Endothelial cell of umbilical vein (primary cell): ENCODE measurements around the gene PRKAR2B. TPM values are rescaled to one million over a fixed set of nuclear protein-coding genes. Genes with fewer than 3 reads are reported as not detected.

ENCODE experiments used
- BruUV-seq: library from RNA; stranded (reverse); fragments of 400-500 nt; replicated peaks from 2 replicates; lab custom pipeline; 2021; lab: Mats Ljungman, UMichigan
- CTCF ChIA-PET: fragments of 300-600, 350-600 bp; sonication (Branson Sonifier 250); formaldehyde crosslinking; loops from one replicate; lab custom pipeline; 2021; ENCODE audit warnings: antibody characterized with exemption, inconsistent platforms; lab: Charles Lee
- POLR2A ChIA-PET: fragments of 300-600, 350-600 bp; sonication (Branson Sonifier 250); formaldehyde crosslinking; loops from one replicate; lab custom pipeline; 2021; ENCODE audit warnings: antibody characterized with exemption, inconsistent platforms; lab: Charles Lee
- DNase-seq: peaks from one replicate; pipeline ENCODE4 v3.0.0-alpha.2; 2011; ENCODE audit warnings: low read depth, low spot score
- FAIRE-seq: peaks from 2 replicates; lab custom pipeline; 2011; peaks lifted over from hg19 to GRCh38; lab: Jason Lieb, UNC
- H2AFZ ChIP-seq: 2 replicates; pipeline ENCODE4 v1.6.0; 2012; ENCODE audit warnings: low read depth, low read length, control low read depth, inconsistent platforms
- H3K27ac ChIP-seq: 2 replicates; pipeline ENCODE4 v1.5.1; 2011; ENCODE audit warnings: low read depth, mild to moderate bottlenecking, control low read depth, low read length, moderate library complexity; ENCODE audit not compliant: insufficient read depth
- H3K27me3 ChIP-seq, 2 experiments: 2 replicates each; pipeline versions ENCODE4 v1.6.0 to v1.6.1; 2011; ENCODE audit warnings: low read length in 2 of 2, mixed read lengths in 1 of 2; ENCODE audit not compliant: control insufficient read depth in 2 of 2, insufficient read depth in 2 of 2
- H3K36me3 ChIP-seq, 2 experiments: 2 replicates in 1 of 2; 3 replicates in 1 of 2; pipeline ENCODE4 v1.5.1; 2011; ENCODE audit warnings: low read length in 2 of 2, mild to moderate bottlenecking in 1 of 2, moderate library complexity in 1 of 2; ENCODE audit not compliant: control insufficient read depth in 2 of 2, insufficient read depth in 2 of 2; ENCODE audit errors: extremely low read depth in 1 of 2
- H3K4me1 ChIP-seq: 3 replicates; pipeline ENCODE4 v1.5.1; 2011; ENCODE audit warnings: mild to moderate bottlenecking, low read length; ENCODE audit not compliant: control insufficient read depth, insufficient read depth; ENCODE audit errors: extremely low read depth
- H3K4me2 ChIP-seq: 2 replicates; pipeline ENCODE4 v1.6.1; 2011; ENCODE audit warnings: low read length, control low read depth, mixed read lengths; ENCODE audit not compliant: insufficient read depth
- H3K4me3 ChIP-seq, 3 experiments: fragments of 200-600 bp in 1 of 3; sonication (generic), shearing (Covaris generic) in 1 of 3; replicated peaks in 1 of 3; 2 replicates each; pipeline ENCODE4 v1.5.1; 2011 to 2016; ENCODE audit warnings: control low read depth in 3 of 3, low read length in 3 of 3, mild to moderate bottlenecking in 2 of 3, inconsistent platforms in 1 of 3, low read depth in 1 of 3, moderate library complexity in 1 of 3; ENCODE audit not compliant: insufficient read depth in 1 of 3
- H3K79me2 ChIP-seq: 2 replicates; pipeline ENCODE4 v1.6.0; 2012; ENCODE audit warnings: low read length, inconsistent platforms; ENCODE audit not compliant: control insufficient read depth, insufficient read depth
- H3K9ac ChIP-seq: replicated peaks from 2 replicates; pipeline ENCODE3; 2011; ENCODE audit warnings: low read length, control low read depth; ENCODE audit not compliant: insufficient read depth; ENCODE audit errors: extremely low read depth
- H3K9me1 ChIP-seq: replicated peaks from 3 replicates; pipeline ENCODE4 v1.6.0; 2011; ENCODE audit warnings: mild to moderate bottlenecking, low read length; ENCODE audit not compliant: control insufficient read depth, insufficient read depth; ENCODE audit errors: extremely low read depth
- H3K9me3 ChIP-seq: replicated peaks from 2 replicates; pipeline ENCODE4 v1.5.1; 2012; ENCODE audit warnings: low read length, inconsistent platforms; ENCODE audit not compliant: control insufficient read depth, insufficient read depth
- H4K20me1 ChIP-seq: replicated peaks from 2 replicates; pipeline ENCODE3; 2011; ENCODE audit warnings: mild to moderate bottlenecking, low read length; ENCODE audit not compliant: control insufficient read depth, insufficient read depth; ENCODE audit errors: extremely low read depth
- EZH2 ChIP-seq: IDR thresholded peaks from 2 replicates; pipeline ENCODE4 v1.6.1; 2012; ENCODE audit warnings: borderline replicate concordance, low read depth, mild to moderate bottlenecking, moderate library complexity, low read length, inconsistent platforms; ENCODE audit not compliant: severe bottlenecking
- FOS ChIP-seq: IDR thresholded peaks from 2 replicates; pipeline ENCODE4 v1.6.1; 2011; ENCODE audit warnings: mild to moderate bottlenecking, low read length, moderate library complexity, borderline replicate concordance; ENCODE audit not compliant: insufficient read depth
- GATA2 ChIP-seq: IDR thresholded peaks from 2 replicates; pipeline ENCODE4 v1.7.0; 2011; ENCODE audit warnings: low read depth, mild to moderate bottlenecking, moderate library complexity, mixed read lengths, low read length; ENCODE audit not compliant: insufficient read length, insufficient read depth
- JUN ChIP-seq: IDR thresholded peaks from 2 replicates; pipeline ENCODE4 v1.6.1; 2011; ENCODE audit warnings: borderline replicate concordance, low read depth; ENCODE audit not compliant: insufficient read length, insufficient read depth
- MYC ChIP-seq: IDR thresholded peaks from one replicate; pipeline ENCODE4 v1.6.1; 2011; ENCODE audit warnings: mild to moderate bottlenecking, low read depth, low read length
- POLR2A ChIP-seq: IDR thresholded peaks from 2 replicates; pipeline ENCODE4 v1.6.1; 2012; ENCODE audit warnings: low read depth, mild to moderate bottlenecking, control low read depth, low read length
- POLR2AphosphoS5 ChIP-seq: IDR thresholded peaks from 2 replicates; pipeline ENCODE4 v1.6.1; 2012; ENCODE audit warnings: low read depth, mild to moderate bottlenecking, control low read depth, low read length, moderate library complexity; ENCODE audit not compliant: insufficient read depth
- dilution Hi-C: fragments of 300-500 bp; cut with MboI; formaldehyde crosslinking; loops from one replicate; pipeline ENCODE4 v1.15.0; 2019; ENCODE audit warnings: low sequenced_read_pairs; ENCODE audit not compliant: extremely low pct_ligation_motif_present
- intact Hi-C: fragments of 100-400 bp; cut with micrococcal nuclease; formaldehyde crosslinking; loops from one replicate; pipeline ENCODE4 v1.10.0; 2022
- polyA plus RNA-seq, 4 experiments: library from polyadenylated mRNA; depleted of rRNA in 3 of 4; stranded (reverse) in 3 of 4; unstranded in 1 of 4; fragments of >200 nt; gene quantifications; 2 replicates each; pipeline versions ENCODE4 v1.2.1 to v1.2.3, GENCODE V29; 2011 to 2012; ENCODE audit warnings: missing spikeins in 1 of 4
- total RNA-seq: library from RNA; stranded (reverse); gene quantifications from 2 replicates; pipeline ENCODE4 v1.2.3, GENCODE V29; 2021
- TF ChIP-seq, protein P1 (sequence below): IDR thresholded peaks from 2 replicates; pipeline ENCODE4 v1.6.1; 2011; ENCODE audit not compliant: insufficient read depth, insufficient read length
- TF ChIP-seq, protein P2 (sequence below), 2 donors: IDR thresholded peaks; 1 replicate in 1 of 2; 2 replicates in 1 of 2; pipeline ENCODE4 v1.5.1; 2011; ENCODE audit warnings: low read length in 2 of 2, mild to moderate bottlenecking in 2 of 2, moderate library complexity in 2 of 2, control low read depth in 1 of 2, inconsistent platforms in 1 of 2, low read depth in 1 of 2; ENCODE audit not compliant: insufficient read depth in 1 of 2; ENCODE audit errors: extremely low read depth in 1 of 2

PRKAR2B gene
- total and polyA plus RNA-seq, 2 donors (not counting 3 experiments of a cell fraction or from before 2014, with no cell fraction given) = 10.7 to 39.8 TPM

DNA sequence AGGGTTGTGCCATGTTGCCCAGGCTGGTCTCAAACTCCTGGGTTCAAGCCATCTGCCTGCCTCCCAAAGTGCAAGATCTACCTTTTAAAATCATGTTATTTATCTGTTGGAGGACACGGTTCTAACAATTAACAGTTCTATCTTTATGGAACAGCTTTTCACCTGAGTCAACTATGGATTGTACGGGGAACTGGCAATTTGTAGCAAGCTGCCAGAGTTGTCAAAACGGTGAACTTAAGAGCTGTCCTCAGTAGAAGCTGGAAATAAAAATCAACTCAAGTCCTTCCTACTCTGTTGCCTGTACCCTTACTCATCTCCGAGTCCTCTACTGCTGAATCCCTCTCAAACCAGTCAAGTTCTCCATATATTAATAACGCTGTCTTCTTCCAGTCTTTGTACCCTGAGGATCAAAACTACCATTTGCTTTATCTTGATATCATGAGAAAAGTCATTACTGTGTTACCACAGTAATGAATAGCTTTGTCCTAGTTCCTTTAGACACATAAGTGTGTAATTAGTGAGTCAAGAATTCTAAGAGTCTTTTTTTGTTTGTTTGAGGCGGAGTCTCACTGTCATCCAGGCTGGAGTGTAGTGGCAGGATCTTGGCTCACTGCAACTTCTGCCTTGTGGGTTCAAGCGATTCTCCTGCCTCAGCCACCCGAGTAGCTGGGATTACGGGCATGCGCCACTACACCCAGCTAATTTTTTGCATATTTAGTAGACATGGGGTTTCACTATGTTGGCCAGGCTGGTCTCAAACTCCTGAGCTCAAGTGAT lies 152.5 kb downstream of the PRKAR2B start:
- Histone ChIP-seq H3K27ac (no peak overlapping the region), H2AFZ (no peak overlapping the region), H3K4me3 (no peak overlapping the region), H3K36me3 (peaks cover 15 to 16% of the 10 kb centered on the region in 2 experiments), H3K4me1 (peaks cover 4% of the 10 kb centered on the region), H3K9me3 (no peaks in the 10 kb centered on the region), H3K9ac (no peak overlapping the region), H3K4me2 (no peak overlapping the region), H3K27me3 (no peaks in the 10 kb centered on the region), H4K20me1 (peaks cover 2% of the 10 kb centered on the region), H3K79me2 (no peaks in the 10 kb centered on the region), H3K9me1 (no peaks in the 10 kb centered on the region)
- BruUV-seq = no TSS peak
- TF ChIP-seq MYC (no peak), POLR2AphosphoS5 (no peak), EZH2 (no peak), FOS (no peak), POLR2A (no peak), GATA2 (no peak), JUN (no peak)
- TF ChIP-seq, protein P1, sequence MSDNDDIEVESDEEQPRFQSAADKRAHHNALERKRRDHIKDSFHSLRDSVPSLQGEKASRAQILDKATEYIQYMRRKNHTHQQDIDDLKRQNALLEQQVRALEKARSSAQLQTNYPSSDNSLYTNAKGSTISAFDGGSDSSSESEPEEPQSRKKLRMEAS = no peak
- TF ChIP-seq, protein P2, sequence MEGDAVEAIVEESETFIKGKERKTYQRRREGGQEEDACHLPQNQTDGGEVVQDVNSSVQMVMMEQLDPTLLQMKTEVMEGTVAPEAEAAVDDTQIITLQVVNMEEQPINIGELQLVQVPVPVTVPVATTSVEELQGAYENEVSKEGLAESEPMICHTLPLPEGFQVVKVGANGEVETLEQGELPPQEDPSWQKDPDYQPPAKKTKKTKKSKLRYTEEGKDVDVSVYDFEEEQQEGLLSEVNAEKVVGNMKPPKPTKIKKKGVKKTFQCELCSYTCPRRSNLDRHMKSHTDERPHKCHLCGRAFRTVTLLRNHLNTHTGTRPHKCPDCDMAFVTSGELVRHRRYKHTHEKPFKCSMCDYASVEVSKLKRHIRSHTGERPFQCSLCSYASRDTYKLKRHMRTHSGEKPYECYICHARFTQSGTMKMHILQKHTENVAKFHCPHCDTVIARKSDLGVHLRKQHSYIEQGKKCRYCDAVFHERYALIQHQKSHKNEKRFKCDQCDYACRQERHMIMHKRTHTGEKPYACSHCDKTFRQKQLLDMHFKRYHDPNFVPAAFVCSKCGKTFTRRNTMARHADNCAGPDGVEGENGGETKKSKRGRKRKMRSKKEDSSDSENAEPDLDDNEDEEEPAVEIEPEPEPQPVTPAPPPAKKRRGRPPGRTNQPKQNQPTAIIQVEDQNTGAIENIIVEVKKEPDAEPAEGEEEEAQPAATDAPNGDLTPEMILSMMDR (IDR thresholded peaks at IDR 0.05; ENCODE audit: extremely low read depth in 1 of 2, insufficient read depth in 1 of 2, low read depth in 1 of 2, low read length in 2 of 2) = no peak
- dilution Hi-C loops (no loop called here), intact Hi-C loops (no loop called here)
- ChIA-PET POLR2A (no interaction called here), CTCF (interaction anchor here (1.5 to 5.0 kb wide), 3 partner anchors 546 to 682 kb away, joined by 5 to 31 read pairs (median 5); no protein-coding TSS in a partner anchor)
- FAIRE-seq = no peak
- DNase-seq = no peak
